PC-3 (cell line): ENCODE data around the gene FOXR1. TPM values are rescaled to one million over a fixed set of nuclear protein-coding genes. Genes with fewer than 3 reads are reported as not detected.

ENCODE experiments used
- ATAC-seq: fragments of 200-7000 bp; cut with Tn5 transposase; 2 replicates; pipeline ENCODE4 v1.9.1; 2020; ENCODE audit warnings: mild to moderate bottlenecking, moderate library complexity
- BruUV-seq: library from RNA; stranded (reverse); fragments of 400-500 nt; replicated peaks from 2 replicates; lab custom pipeline; 2021; lab: Mats Ljungman, UMichigan
- CTCF ChIA-PET: fragments of 300-600 bp; sonication (Branson Sonifier 250); formaldehyde crosslinking; loops from one replicate; lab custom pipeline; 2022; ENCODE audit warnings: antibody characterized with exemption; lab: Charles Lee
- POLR2A ChIA-PET: fragments of 300-600 bp; sonication (Branson Sonifier 250); formaldehyde crosslinking; loops from one replicate; lab custom pipeline; 2022; ENCODE audit warnings: antibody characterized with exemption; ENCODE audit not compliant: unreplicated experiment; lab: Charles Lee
- DNase-seq: peaks from one replicate; pipeline ENCODE4 v3.0.0-alpha.2; 2015
- H2AFZ ChIP-seq: fragments of 300-600 bp; sonication (generic); 2 replicates; pipeline ENCODE4 v1.6.0; 2016; ENCODE audit warnings: antibody characterized with exemption, low read length
- H3F3A ChIP-seq: fragments of 300-600 bp; sonication (generic); one replicate; pipeline ENCODE4 v1.6.0; 2017; ENCODE audit warnings: antibody characterized with exemption, low read length, control low read depth, mild to moderate bottlenecking; ENCODE audit not compliant: unreplicated experiment
- H3K27ac ChIP-seq: fragments of 300-600 bp; sonication (generic); 2 replicates; pipeline ENCODE4 v1.5.1; 2016; ENCODE audit warnings: mild to moderate bottlenecking, low read length
- H3K27me3 ChIP-seq: fragments of 300-600 bp; sonication (generic); 2 replicates; pipeline ENCODE4 v1.6.1; 2016; ENCODE audit warnings: low read length, mixed read lengths
- H3K36me3 ChIP-seq: fragments of 300-600 bp; sonication (generic); 2 replicates; pipeline ENCODE4 v1.6.1; 2016; ENCODE audit warnings: low read depth, mixed run types, low read length, mixed read lengths
- H3K4me1 ChIP-seq: fragments of 300-600 bp; sonication (generic); 2 replicates; pipeline ENCODE4 v1.5.1; 2016; ENCODE audit warnings: low read length; ENCODE audit not compliant: insufficient read depth
- H3K4me2 ChIP-seq: fragments of 300-600 bp; sonication (generic); 2 replicates; pipeline ENCODE4 v1.6.0; 2016; ENCODE audit warnings: low read length
- H3K4me3 ChIP-seq: fragments of 300-600 bp; sonication (generic); 2 replicates; pipeline ENCODE4 v1.5.1; 2016; ENCODE audit warnings: mild to moderate bottlenecking, low read length, mixed read lengths
- H3K79me2 ChIP-seq: fragments of 300-600 bp; sonication (generic); 2 replicates; pipeline ENCODE4 v1.6.1; 2017; ENCODE audit warnings: low read length, mixed read lengths
- H3K9ac ChIP-seq: fragments of 300-600 bp; sonication (generic); 2 replicates; pipeline ENCODE4 v1.6.0; 2016; ENCODE audit warnings: mild to moderate bottlenecking, low read length
- H3K9me2 ChIP-seq: fragments of 300-600 bp; sonication (generic); replicated peaks from 2 replicates; pipeline ENCODE4 v1.6.1; 2016; ENCODE audit warnings: mixed run types, low read length, mixed read lengths
- H3K9me3 ChIP-seq: fragments of 300-600 bp; sonication (generic); 2 replicates; pipeline ENCODE4 v1.6.1; 2016; ENCODE audit warnings: low read length, mixed read lengths
- H4K20me1 ChIP-seq: fragments of 300-600 bp; sonication (generic); 2 replicates; pipeline ENCODE4 v1.6.1; 2016; ENCODE audit warnings: low read length, mixed read lengths
- EZH2 ChIP-seq: fragments of 300-600 bp; sonication (generic); IDR thresholded peaks from one replicate; pipeline ENCODE4 v1.6.1; 2017; ENCODE audit warnings: antibody characterized with exemption, mild to moderate bottlenecking, low read length; ENCODE audit not compliant: unreplicated experiment
- EZH2phosphoT487 ChIP-seq: fragments of 300-600 bp; sonication (generic); IDR thresholded peaks from 2 replicates; pipeline ENCODE4 v1.6.1; 2018; ENCODE audit warnings: mild to moderate bottlenecking, antibody characterized with exemption, low read length, borderline replicate concordance
- intact Hi-C: fragments of 100-400 bp; cut with micrococcal nuclease; formaldehyde crosslinking; loops from 2 replicates; pipeline ENCODE4 v1.9.0; 2023
- total RNA-seq: library from RNA; depleted of rRNA; stranded (reverse); fragments of >200 nt; gene quantifications from 2 replicates; pipeline ENCODE4 v1.2.3, GENCODE V29; 2014
- TF ChIP-seq, protein P1 (sequence below): fragments of 300-600 bp; sonication (generic); conservative IDR thresholded peaks from 2 replicates; pipeline ENCODE4 v1.5.1; 2017; ENCODE audit warnings: antibody characterized with exemption, low read depth, mild to moderate bottlenecking, low read length

Gene FOXR1
- total RNA-seq, 1 experiment from 2014 or later: not detected

DNA sequence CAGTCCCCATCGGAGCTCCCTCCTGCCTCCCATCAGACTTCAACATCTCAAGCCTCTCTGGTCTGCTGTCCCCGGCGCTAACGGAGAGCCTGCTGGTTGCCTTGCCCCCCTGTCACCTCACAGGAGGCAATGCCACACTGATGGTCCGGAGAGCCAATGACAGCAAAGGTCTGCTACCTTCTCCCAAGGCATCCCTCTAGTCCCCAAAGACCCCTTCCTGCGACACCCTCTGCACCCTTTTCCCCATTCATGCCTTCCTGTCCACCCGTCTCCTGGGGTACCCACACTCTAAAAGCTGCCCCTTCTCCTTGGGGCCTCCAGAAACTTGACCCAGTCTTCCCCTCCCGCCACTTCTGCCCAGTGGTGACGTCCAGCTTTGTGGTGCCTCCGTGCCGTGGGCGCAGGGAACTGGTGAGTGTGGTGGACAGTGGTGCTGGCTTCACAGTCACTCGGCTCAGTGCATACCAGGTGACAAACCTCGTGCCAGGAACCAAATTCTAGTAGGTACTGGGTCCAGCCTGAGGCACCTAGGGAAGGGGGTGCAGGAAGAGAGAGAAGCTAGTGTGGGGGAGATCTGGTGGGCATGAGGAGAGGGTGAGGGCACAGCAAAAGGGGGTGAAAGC, 14.6 kb upstream of the FOXR1 start:
- CTCF ChIA-PET: interaction anchor here (0.5 kb wide), 1 partner anchor 36 kb away, joined by 9 read pairs; no protein-coding TSS in a partner anchor
- Histone ChIP-seq H3K79me2 (no peaks in the 10 kb centered on the region), H3K9me2 (no peaks in the 10 kb centered on the region), H3K4me2 (no peak overlapping the region), H4K20me1 (no peaks in the 10 kb centered on the region), H3F3A (no peaks in the 10 kb centered on the region), H2AFZ (no peak overlapping the region), H3K9me3 (no peaks in the 10 kb centered on the region), H3K27ac (no peak overlapping the region), H3K4me1 (peaks cover 8% of the 10 kb centered on the region; the same call in 1 of the 2 replicates), H3K27me3 (no peaks in the 10 kb centered on the region), H3K4me3 (no peak overlapping the region), H3K9ac (no peak overlapping the region), H3K36me3 (no peaks in the 10 kb centered on the region)
- ATAC-seq (no peak), DNase-seq (no peak)
- intact Hi-C loops: loop anchor here (1.0 kb wide), 3 partner anchors 27 to 267 kb away; no protein-coding TSS in a partner anchor
- no peak for TF ChIP-seq EZH2
- TF ChIP-seq, protein P1, sequence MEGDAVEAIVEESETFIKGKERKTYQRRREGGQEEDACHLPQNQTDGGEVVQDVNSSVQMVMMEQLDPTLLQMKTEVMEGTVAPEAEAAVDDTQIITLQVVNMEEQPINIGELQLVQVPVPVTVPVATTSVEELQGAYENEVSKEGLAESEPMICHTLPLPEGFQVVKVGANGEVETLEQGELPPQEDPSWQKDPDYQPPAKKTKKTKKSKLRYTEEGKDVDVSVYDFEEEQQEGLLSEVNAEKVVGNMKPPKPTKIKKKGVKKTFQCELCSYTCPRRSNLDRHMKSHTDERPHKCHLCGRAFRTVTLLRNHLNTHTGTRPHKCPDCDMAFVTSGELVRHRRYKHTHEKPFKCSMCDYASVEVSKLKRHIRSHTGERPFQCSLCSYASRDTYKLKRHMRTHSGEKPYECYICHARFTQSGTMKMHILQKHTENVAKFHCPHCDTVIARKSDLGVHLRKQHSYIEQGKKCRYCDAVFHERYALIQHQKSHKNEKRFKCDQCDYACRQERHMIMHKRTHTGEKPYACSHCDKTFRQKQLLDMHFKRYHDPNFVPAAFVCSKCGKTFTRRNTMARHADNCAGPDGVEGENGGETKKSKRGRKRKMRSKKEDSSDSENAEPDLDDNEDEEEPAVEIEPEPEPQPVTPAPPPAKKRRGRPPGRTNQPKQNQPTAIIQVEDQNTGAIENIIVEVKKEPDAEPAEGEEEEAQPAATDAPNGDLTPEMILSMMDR: no peak; the same call in 1 of the 2 replicates
- TF ChIP-seq EZH2phosphoT487: no peak
- no TSS peak for BruUV-seq
- POLR2A ChIA-PET: no interaction called here

DNA sequence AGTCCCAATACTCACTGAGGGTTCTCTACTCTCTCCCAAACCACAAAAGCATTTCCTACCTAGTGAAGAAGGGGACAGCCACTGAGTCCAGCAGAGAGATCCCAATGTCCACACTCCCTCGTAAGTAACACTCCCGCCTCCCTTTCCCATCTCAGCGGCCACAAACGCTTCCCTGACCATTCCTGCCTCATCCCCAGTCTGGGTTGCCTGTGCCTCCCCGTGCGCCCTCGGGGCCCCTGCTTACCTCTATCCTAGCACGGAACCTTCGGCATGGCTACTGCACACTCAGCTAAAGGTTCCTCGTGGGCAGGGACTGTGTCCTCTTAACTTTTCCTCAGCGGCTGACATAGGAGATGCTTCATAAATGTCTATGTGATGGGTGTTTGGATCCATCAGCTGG, 14.0 kb upstream of the FOXR1 start:
- Histone ChIP-seq H3K9ac (no peak overlapping the region), H4K20me1 (no peaks in the 10 kb centered on the region), H3K4me1 (peaks cover 8% of the 10 kb centered on the region; the same call in 1 of the 2 replicates), H3K9me3 (no peaks in the 10 kb centered on the region), H3K36me3 (no peaks in the 10 kb centered on the region), H3K9me2 (no peaks in the 10 kb centered on the region), H3K4me3 (no peak overlapping the region), H3K4me2 (no peak overlapping the region), H3K27ac (no peak overlapping the region), H3K27me3 (no peaks in the 10 kb centered on the region), H2AFZ (no peak overlapping the region), H3F3A (no peaks in the 10 kb centered on the region), H3K79me2 (no peaks in the 10 kb centered on the region)
- no peak for DNase-seq
- TF ChIP-seq EZH2phosphoT487: no peak
- TF ChIP-seq, protein P1: no peak
- no peak for TF ChIP-seq EZH2
- BruUV-seq: no TSS peak
- ChIA-PET POLR2A (no interaction called here), CTCF (interaction anchor here (0.5 kb wide), 1 partner anchor 35 kb away, joined by 9 read pairs; no protein-coding TSS in a partner anchor)
- intact Hi-C loops: no loop called here
- no peak for ATAC-seq

DNA sequence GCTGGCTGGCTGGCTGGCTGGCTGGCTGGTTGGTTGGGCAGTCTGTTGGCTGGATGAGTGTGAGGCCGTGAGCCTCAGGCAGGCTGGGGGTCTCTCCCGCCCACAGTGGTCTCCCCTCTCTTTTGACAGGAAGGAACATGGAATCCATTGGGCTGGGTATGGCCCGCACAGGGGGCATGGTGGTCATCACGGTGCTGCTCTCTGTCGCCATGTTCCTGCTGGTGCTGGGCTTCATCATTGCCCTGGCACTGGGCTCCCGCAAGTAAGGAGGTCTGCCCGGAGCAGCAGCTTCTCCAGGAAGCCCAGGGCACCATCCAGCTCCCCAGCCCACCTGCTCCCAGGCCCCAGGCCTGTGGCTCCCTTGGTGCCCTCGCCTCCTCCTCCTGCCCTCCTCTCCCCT, 13.6 kb upstream of the FOXR1 start:
- Histone ChIP-seq H3K4me2 (no peak overlapping the region), H3K9me2 (no peaks in the 10 kb centered on the region), H2AFZ (no peak overlapping the region), H3K9ac (no peak overlapping the region), H3K27ac (no peak overlapping the region), H3K36me3 (no peaks in the 10 kb centered on the region), H3F3A (no peaks in the 10 kb centered on the region), H3K4me1 (peaks cover 8% of the 10 kb centered on the region; the same call in 1 of the 2 replicates), H3K9me3 (no peaks in the 10 kb centered on the region), H3K4me3 (no peak overlapping the region), H4K20me1 (no peaks in the 10 kb centered on the region), H3K79me2 (no peaks in the 10 kb centered on the region), H3K27me3 (no peaks in the 10 kb centered on the region)
- ChIA-PET CTCF (interaction anchor here (0.5 kb wide), 1 partner anchor 35 kb away, joined by 9 read pairs; no protein-coding TSS in a partner anchor), POLR2A (no interaction called here)
- BruUV-seq: no TSS peak
- ATAC-seq: no peak
- TF ChIP-seq EZH2phosphoT487: no peak
- no peak for TF ChIP-seq EZH2
- TF ChIP-seq, protein P1: no peak
- no peak for DNase-seq
- intact Hi-C loops: no loop called here
